NCI-H146 treated with DMSO at 0.1 percent for 48 hours (cell line): ENCODE data around the gene PPP5C.
"Not testable (repeated sequence)": the region's sequence is repeated elsewhere in the genome, so short reads cannot be mapped to it uniquely, and the experiment has no call there.

Experiments
- DNase-seq: peaks from one replicate; lab custom pipeline; 2025; ENCODE audit not compliant: unreplicated experiment; lab: John Stamatoyannopoulos, UW

The PPP5C gene

DNA sequence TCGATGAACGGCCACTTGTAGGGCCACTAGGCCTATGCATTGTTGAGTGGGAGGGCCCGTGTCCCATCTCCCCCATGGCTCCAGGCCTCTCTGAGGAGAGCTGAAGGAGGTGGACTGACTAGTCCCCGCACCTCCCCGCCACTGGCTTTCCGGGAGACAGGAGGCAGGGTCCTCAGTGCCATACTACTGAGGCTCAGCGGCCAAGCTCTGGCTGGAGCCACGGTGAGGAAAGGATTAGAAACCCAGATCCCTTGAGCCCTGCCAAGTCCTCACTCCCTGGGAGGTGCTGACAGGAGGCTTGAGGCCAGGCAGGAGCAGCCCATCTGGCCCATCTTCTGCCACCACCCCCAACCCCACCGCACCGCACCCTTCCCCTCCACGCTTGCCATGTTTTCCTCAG lies 37.5 kb downstream of the PPP5C start:
- DNase-seq = no peak

- no peak for DNase-seq
Observed at GRCh38 chr19:46385636-46386035, 38.7 kb downstream of the PPP5C start.

DNA sequence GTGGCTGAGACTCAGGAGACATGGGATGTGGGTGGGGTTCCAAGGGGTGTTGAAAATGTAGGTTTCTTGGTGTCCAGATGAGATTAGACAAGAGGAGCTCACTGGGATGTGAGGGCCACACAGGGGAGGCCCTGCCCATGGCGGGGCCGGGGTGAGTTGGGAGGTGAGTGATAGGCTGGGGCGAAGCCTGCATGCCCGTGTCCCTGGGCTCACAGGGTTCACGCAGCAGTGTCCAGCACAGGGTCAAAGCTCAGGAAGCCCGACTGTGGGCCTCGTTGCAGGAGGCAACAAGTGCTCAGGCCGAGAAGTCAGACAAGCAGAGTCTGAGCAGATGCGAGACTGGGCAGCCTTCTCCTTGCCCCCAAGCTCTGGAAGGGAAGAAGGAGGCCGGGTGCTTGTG lies 39.3 kb downstream of the PPP5C start:
- DNase-seq = no peak

DNA sequence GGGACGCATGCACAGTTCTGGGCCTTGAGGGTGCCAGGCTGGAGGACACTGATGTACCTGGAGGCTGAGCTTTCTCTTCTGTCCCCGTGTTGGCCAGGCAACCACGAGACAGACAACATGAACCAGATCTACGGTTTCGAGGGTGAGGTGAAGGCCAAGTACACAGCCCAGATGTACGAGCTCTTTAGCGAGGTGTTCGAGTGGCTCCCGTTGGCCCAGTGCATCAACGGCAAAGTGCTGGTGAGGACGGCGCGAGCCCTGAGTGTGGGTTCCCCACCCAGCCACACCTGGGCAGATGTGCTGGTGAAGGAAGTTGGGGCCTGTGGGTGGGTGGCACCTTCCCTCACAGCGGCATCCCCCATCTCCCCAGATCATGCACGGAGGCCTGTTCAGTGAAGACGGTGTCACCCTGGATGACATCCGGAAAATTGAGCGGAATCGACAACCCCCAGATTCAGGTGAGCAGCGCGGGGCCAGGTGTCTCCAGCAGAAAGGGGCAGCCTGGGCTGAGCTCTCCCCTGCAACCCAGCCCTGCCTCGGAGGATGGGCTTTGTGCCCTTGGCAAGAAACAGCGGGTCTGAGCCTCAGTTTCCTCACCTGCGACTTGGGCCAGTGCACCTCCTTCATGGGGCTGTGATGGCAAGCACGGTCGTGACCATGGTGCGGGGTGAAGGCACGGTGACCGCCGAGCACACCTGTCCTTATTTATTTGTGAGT lies 40.3 kb downstream of the PPP5C start:
- no peak for DNase-seq

DNA sequence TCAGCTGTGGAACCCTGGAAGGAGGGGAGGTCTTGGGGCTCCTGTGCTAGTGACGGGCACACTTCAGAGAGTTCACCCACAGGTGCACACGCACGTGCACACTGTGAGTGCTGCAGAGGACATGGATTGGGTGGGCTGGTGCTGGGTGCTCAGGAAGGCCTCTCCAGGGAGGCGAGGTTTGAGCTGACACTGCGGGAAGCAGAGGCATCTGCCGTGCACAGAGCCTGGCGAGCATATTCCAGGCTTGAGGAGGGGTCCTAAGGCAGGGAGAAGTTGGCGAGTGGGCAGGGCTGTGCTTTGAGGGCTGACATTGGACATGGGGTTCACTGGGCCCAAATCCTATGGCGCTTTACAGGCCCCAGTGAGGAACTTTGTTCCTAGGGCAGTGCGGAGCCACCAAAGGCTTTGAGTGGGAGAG lies 40.8 kb downstream of the PPP5C start:
- no peak for DNase-seq

DNA sequence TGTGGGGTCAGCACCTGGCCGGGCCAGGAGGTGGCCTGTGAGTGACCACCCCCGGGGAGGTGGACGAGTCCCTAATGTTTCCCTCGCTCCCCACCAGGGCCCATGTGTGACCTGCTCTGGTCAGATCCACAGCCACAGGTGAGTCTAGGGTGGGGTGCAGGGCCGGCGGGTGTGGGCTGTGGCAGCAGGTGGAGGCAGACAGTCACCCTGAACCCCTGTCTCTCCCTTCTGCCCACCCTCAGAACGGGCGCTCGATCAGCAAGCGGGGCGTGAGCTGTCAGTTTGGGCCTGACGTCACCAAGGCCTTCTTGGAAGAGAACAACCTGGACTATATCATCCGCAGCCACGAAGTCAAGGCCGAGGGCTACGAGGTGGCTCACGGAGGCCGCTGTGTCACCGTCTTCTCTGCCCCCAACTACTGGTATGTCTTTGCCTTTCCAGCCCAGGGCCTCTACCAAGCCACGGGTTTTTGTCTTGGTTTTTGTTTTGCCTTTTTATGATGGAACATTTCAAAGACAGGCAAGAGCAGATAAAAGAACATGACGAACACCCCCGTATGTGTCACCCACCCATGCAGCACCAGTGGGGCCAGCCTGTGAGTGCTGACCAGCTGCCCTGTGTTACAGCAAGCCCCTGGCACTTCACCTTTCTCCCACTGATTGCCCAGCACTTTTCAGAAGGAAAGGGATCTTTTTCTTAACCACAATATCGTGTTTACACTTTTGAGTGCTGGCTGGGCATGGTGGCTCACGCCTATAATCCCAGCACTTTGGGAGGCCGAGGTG lies 41.6 kb downstream of the PPP5C start:
- DNase-seq = no peak

DNA sequence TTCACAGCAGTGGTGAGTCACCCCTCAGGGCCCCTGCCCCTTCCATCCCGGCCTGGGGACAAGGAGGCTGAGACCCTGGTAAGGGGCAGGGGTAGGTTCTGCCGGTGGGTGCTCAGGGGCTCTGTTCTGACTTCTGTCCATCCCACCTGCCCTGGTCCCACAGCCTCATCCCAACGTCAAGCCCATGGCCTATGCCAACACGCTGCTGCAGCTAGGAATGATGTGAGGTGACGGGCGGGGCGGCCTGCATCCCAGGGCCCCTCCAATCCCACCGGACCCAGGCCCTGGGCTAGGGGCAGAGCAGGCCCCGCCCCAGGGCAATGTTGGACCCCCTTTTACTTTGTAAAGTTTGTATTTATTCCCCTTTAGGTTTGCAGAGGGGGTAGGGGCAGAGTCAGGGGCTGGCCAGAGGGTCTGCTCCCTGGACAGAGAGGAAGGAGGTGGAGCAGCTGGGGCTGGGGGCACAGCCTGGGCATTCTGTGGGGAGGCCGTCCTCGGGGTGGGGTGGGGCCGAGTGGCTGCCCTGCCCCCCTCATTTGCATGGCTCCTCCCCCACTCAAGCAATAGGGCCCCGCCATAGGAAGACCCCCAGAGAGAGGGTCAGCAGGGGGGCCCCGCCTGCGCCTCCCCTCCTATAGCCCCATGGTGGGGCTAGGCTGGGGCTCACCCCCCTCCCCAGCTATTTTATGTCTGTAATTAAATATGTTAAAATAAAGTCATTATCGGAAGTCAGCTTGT lies 43.4 kb downstream of the PPP5C start:
- DNase-seq = no peak

- DNase-seq = no peak
Observed at GRCh38 chr19:46390866-46391265, 44.0 kb downstream of the PPP5C start.

- DNase-seq = no peak
Observed at GRCh38 chr19:46391296-46392251, 44.7 kb downstream of the PPP5C start.

DNA sequence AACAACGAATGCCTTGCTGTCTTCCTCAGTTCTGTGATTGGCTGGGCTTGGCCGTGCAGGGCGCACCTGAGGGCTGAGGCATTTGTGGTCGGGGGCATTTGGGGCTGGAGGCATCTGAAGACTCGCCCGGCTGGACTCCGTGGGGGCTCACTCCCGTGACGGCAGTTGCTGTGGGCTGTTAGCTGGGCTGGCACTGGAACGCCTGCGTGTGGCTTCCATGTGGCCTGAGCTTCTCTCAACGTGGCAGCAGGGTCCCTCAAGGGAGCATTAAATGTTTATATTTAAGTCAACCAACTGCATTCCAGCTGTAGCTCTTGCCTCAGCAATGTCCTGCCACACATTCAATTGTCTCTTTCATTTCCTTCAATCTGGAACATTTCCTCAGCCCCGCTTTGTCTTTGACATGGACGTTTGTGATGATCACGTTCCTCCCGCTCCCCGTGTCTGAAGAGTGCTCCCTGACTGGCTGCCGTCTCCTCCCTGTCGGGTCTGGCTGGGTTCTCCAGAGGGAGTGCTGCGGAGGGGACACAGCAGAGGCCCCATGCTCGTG lies 45.4 kb downstream of the PPP5C start:
- no peak for DNase-seq

- DNase-seq = no peak
Observed at GRCh38 chr19:46392837-46393236, 46.0 kb downstream of the PPP5C start.

- DNase-seq = no peak
Observed at GRCh38 chr19:46393456-46394401, 46.8 kb downstream of the PPP5C start.

DNA sequence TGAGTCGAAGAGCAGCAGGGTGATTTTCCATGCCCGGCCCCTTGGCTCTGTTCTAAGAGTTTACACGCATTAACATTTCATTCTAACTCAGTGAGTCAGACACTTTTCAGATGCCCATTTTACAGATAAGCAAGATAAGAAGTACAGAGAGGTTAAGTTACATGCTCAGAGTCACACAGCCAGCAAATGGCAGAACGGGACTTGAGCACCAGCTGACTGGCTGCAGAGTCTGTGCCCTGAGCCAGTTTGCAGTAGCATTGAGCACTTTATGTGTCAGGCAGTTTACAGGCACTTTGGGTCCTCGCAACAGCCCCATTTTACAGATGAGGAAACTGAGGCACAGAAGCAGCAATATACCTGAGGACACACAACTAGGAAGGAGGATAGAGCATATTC lies 47.5 kb downstream of the PPP5C start:
- no peak for DNase-seq

- DNase-seq = not testable (repeated sequence)
Observed at GRCh38 chr19:46397801-46398479, 51.1 kb downstream of the PPP5C start.

DNA sequence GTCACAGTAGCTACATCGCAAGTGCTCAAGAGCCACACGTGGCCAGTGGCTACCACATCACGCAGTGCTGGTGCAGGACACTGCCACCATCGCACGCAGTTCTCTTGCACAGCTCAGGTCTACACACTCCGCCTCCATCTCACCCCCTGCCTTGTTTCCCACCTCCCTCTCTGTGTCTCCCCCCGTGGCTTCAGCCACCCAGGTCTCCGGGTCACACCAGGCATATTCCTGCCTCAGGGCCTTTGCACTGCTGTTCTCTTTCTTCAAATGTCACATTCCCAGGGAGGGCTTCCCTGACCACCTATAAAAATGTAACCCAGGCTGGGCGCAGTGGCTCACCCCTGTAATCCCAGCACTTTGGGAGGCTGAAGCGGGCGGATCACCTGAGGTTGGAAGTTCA lies 55.8 kb downstream of the PPP5C start:
- DNase-seq = no peak

DNA sequence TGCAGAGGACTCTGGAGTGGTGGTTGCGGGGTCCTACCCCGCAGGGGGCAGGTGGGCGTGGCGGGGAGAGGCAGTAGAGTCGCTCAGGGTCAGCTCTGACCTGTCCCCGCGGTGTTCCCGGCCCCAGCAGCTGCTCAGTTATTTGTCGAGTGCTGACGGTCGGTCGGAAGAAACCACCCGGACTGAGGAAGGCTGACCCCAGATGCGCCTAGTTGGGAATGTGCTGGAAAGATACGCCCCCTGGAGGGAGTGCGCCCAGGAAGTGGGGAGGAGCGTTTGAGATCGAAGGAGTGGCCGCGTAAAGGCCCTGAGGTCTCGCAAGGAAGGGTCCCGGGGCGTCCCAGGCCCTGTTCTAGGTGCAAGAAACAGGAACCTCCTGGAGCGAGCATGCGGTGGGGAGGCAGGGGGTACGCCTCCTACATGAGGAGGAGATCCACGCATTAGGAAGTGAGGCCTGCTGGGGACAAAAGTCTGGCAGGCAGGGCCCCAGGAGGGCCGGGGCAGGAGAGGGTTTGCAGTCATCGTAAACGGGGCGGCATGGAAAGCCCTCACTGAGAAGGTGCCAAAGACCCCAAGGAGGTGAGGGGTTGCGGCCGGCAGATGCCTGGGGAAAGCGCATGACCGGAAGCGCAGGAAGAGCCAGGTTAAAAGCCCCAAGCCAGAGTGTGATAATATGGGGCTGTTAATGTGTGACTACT lies 57.3 kb downstream of the PPP5C start:
- no peak for DNase-seq

DNA sequence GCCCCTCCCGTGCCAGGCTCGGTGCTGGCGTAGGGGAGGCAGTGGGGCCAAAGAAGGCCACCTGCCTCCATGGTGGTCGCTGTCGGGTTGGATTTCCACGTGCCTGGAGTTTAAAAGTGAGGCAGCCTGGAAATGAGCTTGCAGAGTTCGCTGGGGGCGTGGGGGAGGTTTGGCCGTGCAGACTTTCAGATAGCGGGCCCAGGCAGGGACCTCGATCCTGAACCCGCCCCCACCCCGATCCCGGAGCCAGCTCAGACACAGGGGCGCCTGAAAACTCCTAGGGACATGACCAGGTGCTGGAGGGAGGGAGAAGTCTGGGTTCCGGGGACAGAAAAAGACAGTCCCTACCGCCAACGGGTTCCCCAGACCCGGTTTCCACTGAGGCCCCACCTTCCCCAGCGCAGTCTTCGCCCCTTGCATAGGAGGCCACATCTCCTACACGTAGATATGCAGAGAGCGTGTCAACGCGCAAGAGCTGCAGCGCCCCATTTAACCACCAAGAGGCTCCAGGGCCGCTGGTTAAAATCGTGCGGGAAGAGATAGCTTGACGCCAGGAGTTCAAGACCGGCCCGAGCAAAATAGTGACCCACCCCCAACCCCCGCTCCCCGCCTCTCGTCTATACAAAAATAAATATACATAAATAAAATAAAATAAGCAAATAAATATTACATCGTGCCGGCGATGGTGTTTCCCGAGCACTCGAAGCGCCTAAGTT lies 58.0 kb downstream of the PPP5C start:
- DNase-seq = no peak

GRCh38 chr19:46406976-46407375 lies 60.1 kb downstream of the PPP5C start:
- no peak for DNase-seq
